HCT116 (cell line): ENCODE results near the gene DNAJC4. TPM values are rescaled to one million over a fixed set of nuclear protein-coding genes. Genes with fewer than 3 reads are reported as not detected.

ENCODE experiments used
- ATAC-seq: fragments of 200-7000 bp; cut with Tn5 transposase; 2 replicates; pipeline ENCODE4 v1.9.1; 2020; ENCODE audit warnings: mild to moderate bottlenecking, moderate library complexity
- BruUV-seq: library from RNA; stranded (reverse); fragments of 400-500 nt; replicated peaks from 2 replicates; lab custom pipeline; 2021; lab: Mats Ljungman, UMichigan
- CTCF ChIA-PET: fragments of 300-600 bp; sonication (Branson Sonifier 250); formaldehyde crosslinking; loops from one replicate; lab custom pipeline; 2021; ENCODE audit warnings: antibody characterized with exemption; lab: Charles Lee
- POLR2A ChIA-PET: fragments of 300-600, 350-600 bp; sonication (Branson Sonifier 250); formaldehyde crosslinking; loops from one replicate; lab custom pipeline; 2021; ENCODE audit warnings: antibody characterized with exemption; lab: Charles Lee
- RAD21 ChIA-PET, 2 experiments: fragments of 300-600 bp; sonication (Branson Sonifier 250); formaldehyde crosslinking; loops; one replicate each; lab custom pipeline; 2023; ENCODE audit warnings: low total read pairs in 2 of 2; ENCODE audit not compliant: uncharacterized antibody in 2 of 2, unreplicated experiment in 2 of 2, low non-redundant PET in 1 of 2; lab: Charles Lee
- DNase-seq: peaks from one replicate; pipeline ENCODE4 v3.0.0-alpha.2; 2010; ENCODE audit warnings: low read depth, low spot score
- H2AFZ ChIP-seq: fragments of 200-600 bp; shearing (Covaris generic), sonication (generic); 2 replicates; pipeline ENCODE4 v1.6.1; 2017; ENCODE audit warnings: low read depth, mixed run types, mixed read lengths, antibody characterized with exemption, low read length; ENCODE audit not compliant: poor library complexity, severe bottlenecking
- H3K27ac ChIP-seq: 2 replicates; pipeline ENCODE4 v1.5.1; 2012; ENCODE audit warnings: low read depth, low read length
- H3K27me3 ChIP-seq: fragments of 200-600 bp; sonication (generic); 2 replicates; pipeline ENCODE4 v1.6.1; 2016; ENCODE audit warnings: mixed run types, low read length, mixed read lengths; ENCODE audit not compliant: insufficient read depth
- H3K36me3 ChIP-seq, 2 experiments: fragments of 200-500 bp in 1 of 2; fragments of 200-600 bp in 1 of 2; sonication (Bioruptor generic) in 1 of 2; sonication (generic) in 1 of 2; 2 replicates each; pipeline versions ENCODE4 v1.5.1 to v1.6.1; 2014 to 2016; ENCODE audit warnings: low read length in 2 of 2, inconsistent platforms in 1 of 2, mixed read lengths in 1 of 2, mixed run types in 1 of 2; ENCODE audit not compliant: insufficient read depth in 2 of 2, control insufficient read depth in 1 of 2
- H3K4me1 ChIP-seq, 2 experiments: fragments of 200-600 bp in 1 of 2; sonication (generic) in 1 of 2; 2 replicates each; pipeline versions ENCODE4 v1.5.1 to v1.6.1; 2012 to 2017; ENCODE audit warnings: low read length in 2 of 2, inconsistent platforms in 1 of 2, mild to moderate bottlenecking in 1 of 2, mixed read lengths in 1 of 2, mixed run types in 1 of 2, moderate library complexity in 1 of 2; ENCODE audit not compliant: insufficient read depth in 2 of 2, control insufficient read depth in 1 of 2
- H3K4me2 ChIP-seq: fragments of 200-600 bp; sonication (generic); 2 replicates; pipeline ENCODE4 v1.6.1; 2017; ENCODE audit warnings: mixed run types, low read length, mixed read lengths
- H3K4me3 ChIP-seq, 2 experiments: fragments of 200-600 bp in 1 of 2; sonication (generic) in 1 of 2; replicated peaks in 1 of 2; 2 replicates each; pipeline ENCODE4 v1.5.1; 2011 to 2016; ENCODE audit warnings: low read length in 2 of 2, control low read depth in 1 of 2, low read depth in 1 of 2, mild to moderate bottlenecking in 1 of 2, mixed read lengths in 1 of 2, mixed run types in 1 of 2
- H3K79me2 ChIP-seq: fragments of 200-600 bp; sonication (generic); 2 replicates; pipeline ENCODE4 v1.6.1; 2017; ENCODE audit warnings: mild to moderate bottlenecking, mixed run types, low read length, moderate library complexity, mixed read lengths; ENCODE audit not compliant: insufficient read depth
- H3K9ac ChIP-seq: fragments of 200-600 bp; sonication (generic); 2 replicates; pipeline ENCODE4 v1.6.1; 2016; ENCODE audit warnings: low read length, mixed read lengths
- H3K9me2 ChIP-seq: fragments of 200-600 bp; sonication (generic), shearing (Covaris generic); 2 replicates; pipeline ENCODE4 v1.6.1; 2017; ENCODE audit warnings: mixed run types, mild to moderate bottlenecking, moderate library complexity; ENCODE audit not compliant: insufficient read depth
- H3K9me3 ChIP-seq, 2 experiments: fragments of 200-500 bp in 1 of 2; fragments of 200-600 bp in 1 of 2; sonication (Bioruptor generic) in 1 of 2; sonication (generic) in 1 of 2; 2 replicates each; pipeline ENCODE4 v1.6.1; 2014 to 2017; ENCODE audit warnings: low read length in 2 of 2, mixed read lengths in 2 of 2, inconsistent platforms in 1 of 2, low read depth in 1 of 2, mild to moderate bottlenecking in 1 of 2, mixed run types in 1 of 2, moderate library complexity in 1 of 2; ENCODE audit not compliant: control insufficient read depth in 1 of 2, insufficient read depth in 1 of 2
- H4K20me1 ChIP-seq: fragments of 200-600 bp; sonication (generic), shearing (Covaris generic); 2 replicates; pipeline ENCODE4 v1.6.1; 2017; ENCODE audit warnings: mixed run types, mild to moderate bottlenecking, moderate library complexity; ENCODE audit not compliant: insufficient read depth
- CBX3 ChIP-seq: IDR thresholded peaks from 2 replicates; pipeline ENCODE4 v1.6.1; 2012; ENCODE audit warnings: low read depth
- CEBPB ChIP-seq: IDR thresholded peaks from 2 replicates; pipeline ENCODE4 v1.6.1; 2012; ENCODE audit warnings: low read depth
- CTCF ChIP-seq, 3 experiments: fragments of 200-600 bp in 1 of 3; sonication (generic) in 1 of 3; IDR thresholded peaks in 2 of 3; conservative IDR thresholded peaks in 1 of 3; 2 replicates each; pipeline ENCODE4 v1.5.1; 2012 to 2017; ENCODE audit warnings: low read depth in 2 of 3, low read length in 2 of 3, antibody characterized with exemption in 1 of 3, borderline replicate concordance in 1 of 3, control low read depth in 1 of 3, mild to moderate bottlenecking in 1 of 3, mixed read lengths in 1 of 3, mixed run types in 1 of 3, moderate library complexity in 1 of 3; ENCODE audit not compliant: insufficient read depth in 1 of 3
- EGR1 ChIP-seq: IDR thresholded peaks from 2 replicates; pipeline ENCODE4 v1.6.1; 2012; ENCODE audit warnings: low read depth
- ELF1 ChIP-seq: IDR thresholded peaks from 2 replicates; pipeline ENCODE4 v1.6.1; 2012; ENCODE audit warnings: low read depth, borderline replicate concordance
- EZH2 ChIP-seq: fragments of 200-600 bp; sonication (generic); IDR thresholded peaks from 2 replicates; pipeline ENCODE4 v1.6.1; 2017; ENCODE audit warnings: antibody characterized with exemption, mixed run types
- EZH2phosphoT487 ChIP-seq: fragments of 200-600 bp; IDR thresholded peaks from 2 replicates; pipeline ENCODE4 v1.6.1; 2018; ENCODE audit warnings: antibody characterized with exemption, borderline replicate concordance
- FOSL1 ChIP-seq: IDR thresholded peaks from 2 replicates; pipeline ENCODE4 v1.6.1; 2012; ENCODE audit warnings: low read depth
- JUND ChIP-seq: IDR thresholded peaks from 2 replicates; pipeline ENCODE4 v1.6.1; 2012
- POLR2AphosphoS5 ChIP-seq: IDR thresholded peaks from 2 replicates; pipeline ENCODE4 v1.6.1; 2011; ENCODE audit warnings: mild to moderate bottlenecking, low read depth, low read length, moderate library complexity
- RAD21 ChIP-seq: IDR thresholded peaks from 2 replicates; pipeline ENCODE4 v1.6.1; 2012; ENCODE audit warnings: low read depth, mild to moderate bottlenecking
- SIN3A ChIP-seq: IDR thresholded peaks from 2 replicates; pipeline ENCODE4 v1.6.1; 2012; ENCODE audit warnings: low read depth
- TCF7L2 ChIP-seq: IDR thresholded peaks from 2 replicates; pipeline ENCODE4 v1.7.0; 2011; ENCODE audit warnings: borderline replicate concordance, inconsistent platforms; ENCODE audit not compliant: insufficient read depth, insufficient read length; ENCODE audit errors: extremely low read depth
- YY1 ChIP-seq: IDR thresholded peaks from 2 replicates; pipeline ENCODE4 v1.6.1; 2011; ENCODE audit warnings: low read length, low read depth, moderate library complexity, mild to moderate bottlenecking; ENCODE audit not compliant: insufficient replicate concordance; ENCODE audit errors: extremely low read depth
- ZBTB33 ChIP-seq: IDR thresholded peaks from 2 replicates; pipeline ENCODE4 v1.6.1; 2011; ENCODE audit warnings: mild to moderate bottlenecking, low read length, moderate library complexity; ENCODE audit not compliant: insufficient replicate concordance; ENCODE audit errors: extremely low read depth
- ZFX ChIP-seq: fragments of 450-650 bp; IDR thresholded peaks from 2 replicates; pipeline ENCODE4 v1.6.1; 2017
- intact Hi-C: fragments of 100-400 bp; cut with micrococcal nuclease; formaldehyde crosslinking; loops from 2 replicates; pipeline ENCODE4 v1.10.0; 2022
- total RNA-seq: library from RNA; stranded (reverse); gene quantifications from one replicate; pipeline ENCODE4 v1.2.1, GENCODE V29; 2021; ENCODE audit not compliant: unreplicated experiment
- TF ChIP-seq, protein P1 (sequence below): IDR thresholded peaks from 2 replicates; pipeline ENCODE4 v1.6.1; 2012

The DNAJC4 gene
- total RNA-seq, 1 experiment from 2014 or later: 25.8 TPM

DNA sequence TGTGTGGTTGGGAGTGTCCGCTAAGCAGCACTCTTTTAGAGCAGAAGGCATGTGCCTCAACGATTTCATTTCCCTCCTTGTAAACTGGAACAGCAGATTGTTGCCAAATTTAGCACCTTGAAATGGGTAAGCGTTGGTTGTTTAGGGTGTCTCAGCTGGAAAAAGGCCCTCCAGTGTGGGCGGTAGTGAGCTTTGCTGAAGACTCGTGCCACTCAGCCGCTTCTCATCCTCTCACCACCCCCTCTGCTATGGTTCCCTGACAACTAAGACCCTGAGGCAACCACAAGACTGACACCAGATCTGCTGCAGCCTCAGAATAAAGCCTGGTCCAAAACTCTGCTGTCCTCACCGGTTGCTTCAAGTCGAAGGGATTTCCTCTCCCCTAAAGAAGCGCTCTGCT lies 33.7 kb upstream of the DNAJC4 start:
- Histone ChIP-seq H3K27me3 (no peaks in the 10 kb centered on the region), H3K9me3 (no peaks in the 10 kb centered on the region), H3K27ac (no peak overlapping the region), H3K9ac (no peak overlapping the region), H3K4me1 (no peaks in the 10 kb centered on the region), H2AFZ (no peak overlapping the region), H4K20me1 (peaks cover 15% of the 10 kb centered on the region; the same call in 1 of the 2 replicates), H3K9me2 (no peaks in the 10 kb centered on the region), H3K4me2 (no peak overlapping the region), H3K79me2 (peaks cover 57% of the 10 kb centered on the region), H3K4me3 (no peak overlapping the region), H3K36me3 (peaks cover 70 to 80% of the 10 kb centered on the region in 2 experiments)
- POLR2A ChIA-PET: interaction anchor here (1.0 kb wide), 1 partner anchor 11 kb away, joined by 5 read pairs; the partner anchor contains the start of gene STIP1
- RAD21 ChIA-PET: no interaction called here
- BruUV-seq: no TSS peak
- no peak for DNase-seq
- intact Hi-C loops: no loop called here
- no peak for ATAC-seq
- CTCF ChIA-PET: no interaction called here
- TF ChIP-seq, protein P1, sequence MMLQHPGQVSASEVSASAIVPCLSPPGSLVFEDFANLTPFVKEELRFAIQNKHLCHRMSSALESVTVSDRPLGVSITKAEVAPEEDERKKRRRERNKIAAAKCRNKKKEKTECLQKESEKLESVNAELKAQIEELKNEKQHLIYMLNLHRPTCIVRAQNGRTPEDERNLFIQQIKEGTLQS: no peak
- TF ChIP-seq TCF7L2: no peak
- no peak for TF ChIP-seq SIN3A
- no peak for TF ChIP-seq POLR2AphosphoS5
- no peak for TF ChIP-seq ZBTB33

GRCh38 chr11:64198511-64198910 lies 31.8 kb upstream of the DNAJC4 start:
- no TSS peak for BruUV-seq
- ChIA-PET POLR2A (no interaction called here), RAD21 (no interaction called here), CTCF (no interaction called here)
- Histone ChIP-seq H3K9me2 (no peaks in the 10 kb centered on the region), H3K36me3 (peaks cover 80 to 82% of the 10 kb centered on the region in 2 experiments), H3K4me1 (no peaks in the 10 kb centered on the region), H3K27me3 (no peaks in the 10 kb centered on the region), H4K20me1 (peaks cover 6% of the 10 kb centered on the region; the same call in 1 of the 2 replicates), H3K27ac (no peak overlapping the region), H3K4me2 (no peak overlapping the region), H3K4me3 (no peak overlapping the region), H3K9ac (no peak overlapping the region), H3K79me2 (peaks cover 65% of the 10 kb centered on the region), H3K9me3 (no peaks in the 10 kb centered on the region), H2AFZ (no peak overlapping the region)
- intact Hi-C loops: no loop called here
- no peak for DNase-seq
- ATAC-seq: no peak
- TF ChIP-seq ELF1: no peak
- no peak for TF ChIP-seq POLR2AphosphoS5
- no peak for TF ChIP-seq EZH2
- TF ChIP-seq RAD21: no peak
- TF ChIP-seq, protein P1: no peak
- TF ChIP-seq FOSL1: no peak
- no peak for TF ChIP-seq CTCF (IDR thresholded peaks at IDR 0.05 in 2 of 3, conservative IDR thresholded peaks at IDR 0.05 in 1 of 3; ENCODE audit: borderline replicate concordance in 1 of 3, insufficient read depth in 1 of 3, low read depth in 2 of 3, low read length in 2 of 3)
- no peak for TF ChIP-seq SIN3A
- TF ChIP-seq YY1: no peak
- TF ChIP-seq EGR1: no peak
- no peak for TF ChIP-seq JUND
- no peak for TF ChIP-seq CEBPB
- TF ChIP-seq ZFX: no peak
- no peak for TF ChIP-seq EZH2phosphoT487
- TF ChIP-seq CBX3: no peak
